ENCODE measurements around the gene RNASE8. TPM values are rescaled to one million over a fixed set of nuclear protein-coding genes. Genes with fewer than 3 reads are reported as not detected.

RNASE8 gene
- total RNA-seq, 1 donor, result not detected

GRCh38 chr14:21053184-21054122 lies 4.2 kb upstream of the RNASE8 start:
- TF ChIP-seq CTCF (IDR thresholded peaks at IDR 0.05; ENCODE audit: insufficient read depth, low read length), result no peak
- H3K4me3 ChIP-seq (ENCODE audit: low read depth, low read length), result no peak overlapping the region
- no peak for DNase-seq (ENCODE audit: low read depth)

- no peak for DNase-seq (ENCODE audit: low read depth)
- H3K4me3 ChIP-seq (ENCODE audit: low read depth, low read length), result no peak overlapping the region
- no peak for TF ChIP-seq CTCF (IDR thresholded peaks at IDR 0.05; ENCODE audit: insufficient read depth, low read length)
These were observed 3.4 kb upstream of the RNASE8 start for GRCh38 chr14:21054123-21054767.

GRCh38 chr14:21054768-21055145 lies 2.9 kb upstream of the RNASE8 start:
- no peak for DNase-seq (ENCODE audit: low read depth)
- no peak overlapping the region for H3K4me3 ChIP-seq (ENCODE audit: low read depth, low read length)
- TF ChIP-seq CTCF (IDR thresholded peaks at IDR 0.05; ENCODE audit: insufficient read depth, low read length), result no peak

- no peak overlapping the region for H3K4me3 ChIP-seq (ENCODE audit: low read depth, low read length)
- no peak for DNase-seq (ENCODE audit: low read depth)
- no peak for TF ChIP-seq CTCF (IDR thresholded peaks at IDR 0.05; ENCODE audit: insufficient read depth, low read length)
These were observed 2.0 kb upstream of the RNASE8 start for GRCh38 chr14:21055432-21056117.

- TF ChIP-seq CTCF (IDR thresholded peaks at IDR 0.05; ENCODE audit: insufficient read depth, low read length), result no peak
- no peak overlapping the region for H3K4me3 ChIP-seq (ENCODE audit: low read depth, low read length)
- DNase-seq (ENCODE audit: low read depth), result no peak
These were observed 980 bp upstream of the RNASE8 start for GRCh38 chr14:21056520-21057163.

- no peak overlapping the region for H3K4me3 ChIP-seq (ENCODE audit: low read depth, low read length)
- no peak for TF ChIP-seq CTCF (IDR thresholded peaks at IDR 0.05; ENCODE audit: insufficient read depth, low read length)
- no peak for DNase-seq (ENCODE audit: low read depth)
These were observed 1.3 kb downstream of the RNASE8 start for GRCh38 chr14:21058903-21059302.

Data from fibroblast of the aortic adventitia (primary cell).